Activated naive CD4-positive, alpha-beta T cell treated with anti-CD3 and anti-CD28 coated beads, Interleukin-2, amount 50 U/mL, for 24 hours (primary cell): ENCODE measurements around the gene TSC22D2.

Experiments used
- H3K27ac Mint-ChIP-seq: one replicate; pipeline ENCODE4 v1.8.0; 2021; ENCODE audit warnings: mild to moderate bottlenecking, mixed read lengths
- H3K27me3 Mint-ChIP-seq: one replicate; pipeline ENCODE4 v1.8.0; 2021; ENCODE audit warnings: mixed read lengths
- H3K36me3 Mint-ChIP-seq: one replicate; pipeline ENCODE4 v1.8.0; 2021; ENCODE audit warnings: mixed read lengths
- H3K4me1 Mint-ChIP-seq: one replicate; pipeline ENCODE4 v1.8.0; 2021; ENCODE audit warnings: mixed read lengths
- H3K4me3 Mint-ChIP-seq: one replicate; pipeline ENCODE4 v1.8.0; 2021; ENCODE audit warnings: mild to moderate bottlenecking, mixed read lengths
- H3K9me3 Mint-ChIP-seq: one replicate; pipeline ENCODE4 v1.8.0; 2021; ENCODE audit warnings: mixed read lengths

The TSC22D2 gene

GRCh38 chr3:150447631-150448465 is 39.8 kb downstream of the TSC22D2 start:
- Mint-ChIP-seq H3K27ac (no peak overlapping the region), H3K4me3 (no peak overlapping the region), H3K27me3 (no peaks in the 10 kb centered on the region)

GRCh38 chr3:150449169-150449721 is 41.1 kb downstream of the TSC22D2 start:
- Mint-ChIP-seq H3K4me1 (peaks cover 59% of the 10 kb centered on the region), H3K4me3 (no peak overlapping the region), H3K36me3 (peaks cover 8% of the 10 kb centered on the region), H3K9me3 (no peaks in the 10 kb centered on the region), H3K27me3 (no peaks in the 10 kb centered on the region), H3K27ac (peak overlapping the region; percentile 59)

More at GRCh38 chr3:150447631-150448465, 39.8 kb downstream of the TSC22D2 start:
- Mint-ChIP-seq H3K36me3 (peaks cover 11% of the 10 kb centered on the region), H3K9me3 (no peaks in the 10 kb centered on the region), H3K4me1 (peaks cover 67% of the 10 kb centered on the region)

- Mint-ChIP-seq H3K4me1 (peaks cover 58% of the 10 kb centered on the region), H3K4me3 (no peak overlapping the region), H3K27ac (peak overlapping the region; percentile 43), H3K36me3 (peaks cover 7% of the 10 kb centered on the region), H3K27me3 (no peaks in the 10 kb centered on the region), H3K9me3 (no peaks in the 10 kb centered on the region)
Measured at GRCh38 chr3:150450916-150451315, 42.8 kb downstream of the TSC22D2 start.

DNA sequence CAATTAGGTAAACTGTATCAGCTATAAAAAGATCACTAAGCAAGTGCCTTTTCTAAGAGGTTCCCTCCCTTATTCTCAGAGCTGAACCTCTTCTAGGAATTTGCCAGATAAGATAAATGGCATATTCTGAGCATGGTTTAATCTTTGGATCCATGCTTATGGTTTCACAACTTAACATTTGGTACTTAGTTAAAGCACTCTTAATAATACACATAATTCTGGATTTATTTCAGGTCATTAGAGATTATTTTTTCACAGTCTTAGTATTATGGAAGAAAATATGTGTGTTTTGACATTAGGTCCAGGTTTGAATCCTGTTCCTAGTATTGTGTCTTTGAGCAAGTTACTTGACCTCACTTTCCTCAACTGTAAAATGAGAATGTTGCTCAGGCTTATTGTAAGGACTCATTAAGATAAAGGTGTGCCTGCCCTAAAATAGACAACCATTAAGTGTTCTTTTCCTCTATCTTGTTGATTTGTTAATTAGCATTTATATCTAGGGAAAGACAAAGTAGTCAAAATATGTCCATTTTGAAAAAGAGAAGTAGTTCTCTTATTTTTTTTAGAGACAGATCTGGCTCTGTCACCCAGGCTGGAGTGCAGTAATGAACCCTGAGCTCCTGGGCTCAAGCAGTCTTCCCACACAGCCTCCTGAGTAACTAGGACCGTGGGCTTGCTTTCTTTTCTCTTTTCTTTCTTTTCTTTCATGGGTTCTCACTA is 43.4 kb downstream of the TSC22D2 start:
- Mint-ChIP-seq H3K9me3 (no peaks in the 10 kb centered on the region), H3K27ac (no peak overlapping the region), H3K36me3 (peaks cover 7% of the 10 kb centered on the region), H3K27me3 (no peaks in the 10 kb centered on the region), H3K4me3 (no peak overlapping the region), H3K4me1 (peaks cover 53% of the 10 kb centered on the region)

DNA sequence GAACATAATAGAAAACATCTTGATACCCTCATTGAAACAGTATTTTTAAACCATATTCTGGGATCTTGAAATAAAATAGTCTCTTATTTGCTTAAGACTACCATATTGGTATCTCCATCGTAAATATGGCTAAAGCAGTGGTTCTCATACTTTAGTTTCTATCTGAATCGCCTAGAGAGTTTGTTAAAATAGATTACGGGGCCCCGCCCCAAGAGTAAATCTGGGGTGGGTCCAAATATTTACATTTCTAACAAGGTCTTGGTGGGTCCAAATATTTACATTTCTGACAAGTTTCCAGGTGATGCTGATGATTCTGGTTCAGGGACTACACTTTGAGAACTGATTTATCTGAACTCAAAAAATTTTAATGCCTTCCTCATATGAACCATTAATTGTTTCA is 45.3 kb downstream of the TSC22D2 start:
- Mint-ChIP-seq H3K9me3 (no peaks in the 10 kb centered on the region), H3K4me1 (peaks cover 37% of the 10 kb centered on the region), H3K36me3 (peaks cover 11% of the 10 kb centered on the region), H3K27ac (no peak overlapping the region), H3K4me3 (no peak overlapping the region), H3K27me3 (no peaks in the 10 kb centered on the region)

DNA sequence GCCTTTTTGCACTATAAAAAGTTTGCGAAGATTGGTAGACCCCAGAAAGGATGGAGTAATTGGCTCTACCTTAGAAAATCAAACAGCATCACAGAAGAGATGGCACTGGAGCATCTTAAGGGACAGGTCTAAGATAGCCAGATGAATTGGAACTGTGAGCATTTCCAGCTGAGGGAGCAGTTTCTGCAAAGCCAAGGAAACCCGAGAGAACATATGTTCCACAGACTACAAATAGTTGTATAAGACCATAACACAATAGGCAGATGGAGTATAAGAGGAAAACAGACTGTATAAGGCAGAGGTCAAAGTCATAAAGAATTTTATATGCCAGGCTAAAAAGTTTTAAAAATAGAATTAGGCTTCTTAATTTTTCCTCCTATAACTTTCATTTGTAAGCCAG is 46.0 kb downstream of the TSC22D2 start:
- Mint-ChIP-seq H3K4me3 (no peak overlapping the region), H3K36me3 (peaks cover 13% of the 10 kb centered on the region), H3K9me3 (no peaks in the 10 kb centered on the region), H3K4me1 (peaks cover 30% of the 10 kb centered on the region), H3K27ac (no peak overlapping the region), H3K27me3 (no peaks in the 10 kb centered on the region)

GRCh38 chr3:150454622-150455021 is 46.5 kb downstream of the TSC22D2 start:
- no peak overlapping the region for H3K4me3 Mint-ChIP-seq
- no peaks in the 10 kb centered on the region for H3K9me3 Mint-ChIP-seq
- H3K4me1 Mint-ChIP-seq = peaks cover 25% of the 10 kb centered on the region
- H3K36me3 Mint-ChIP-seq = peaks cover 12% of the 10 kb centered on the region
- H3K27ac Mint-ChIP-seq = no peak overlapping the region
- H3K27me3 Mint-ChIP-seq = no peaks in the 10 kb centered on the region

DNA sequence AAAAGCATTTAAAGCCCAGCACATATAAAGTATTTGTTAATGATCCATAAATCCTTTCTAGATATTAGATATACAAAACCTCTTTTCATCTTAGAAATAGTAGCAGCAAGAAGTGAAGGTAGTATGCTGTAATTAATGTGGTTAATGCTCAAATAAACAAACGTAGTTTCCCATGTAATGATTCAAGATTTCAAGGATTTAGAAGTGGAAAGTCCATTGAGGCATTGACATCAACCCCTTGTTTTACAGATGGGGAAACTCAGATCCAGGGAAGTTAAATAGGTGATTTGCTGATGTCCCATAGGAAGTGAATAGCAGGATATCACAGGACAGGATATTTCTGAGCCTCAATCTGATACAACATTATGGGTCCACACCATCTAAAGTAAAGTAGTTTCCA is 47.2 kb downstream of the TSC22D2 start:
- Mint-ChIP-seq H3K27me3 (no peaks in the 10 kb centered on the region), H3K27ac (no peak overlapping the region), H3K36me3 (peaks cover 12% of the 10 kb centered on the region), H3K9me3 (no peaks in the 10 kb centered on the region), H3K4me1 (peaks cover 23% of the 10 kb centered on the region), H3K4me3 (no peak overlapping the region)

DNA sequence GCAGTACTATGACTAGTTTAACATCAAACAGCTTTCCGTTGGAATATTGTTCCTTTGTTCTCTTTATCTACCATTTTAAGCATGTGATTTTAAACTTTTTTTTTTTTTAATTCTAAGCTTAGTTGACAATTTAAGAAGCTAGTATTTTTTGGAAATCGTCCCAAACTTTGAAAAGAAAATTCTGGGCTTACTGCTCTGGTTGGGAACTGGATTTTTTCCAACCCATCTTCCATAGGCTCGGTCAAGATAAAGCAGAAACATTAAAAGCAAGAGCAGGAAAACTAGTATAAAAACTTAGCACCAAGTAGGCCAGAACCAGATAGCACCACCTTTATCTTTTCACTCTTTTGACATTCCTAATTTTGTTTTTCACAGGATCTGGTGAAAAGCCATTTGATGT is 49.9 kb downstream of the TSC22D2 start:
- no peak overlapping the region for H3K4me3 Mint-ChIP-seq
- H3K27me3 Mint-ChIP-seq = no peaks in the 10 kb centered on the region
- H3K4me1 Mint-ChIP-seq = peaks cover 8% of the 10 kb centered on the region
- H3K27ac Mint-ChIP-seq = no peak overlapping the region
- H3K9me3 Mint-ChIP-seq = no peaks in the 10 kb centered on the region
- H3K36me3 Mint-ChIP-seq = peaks cover 7% of the 10 kb centered on the region

GRCh38 chr3:150460484-150460883 is 52.4 kb downstream of the TSC22D2 start:
- H3K27ac Mint-ChIP-seq = peak overlapping the region; percentile 23
- peaks cover 7% of the 10 kb centered on the region for H3K36me3 Mint-ChIP-seq
- no peaks in the 10 kb centered on the region for H3K9me3 Mint-ChIP-seq
- no peaks in the 10 kb centered on the region for H3K27me3 Mint-ChIP-seq
- H3K4me1 Mint-ChIP-seq = no peaks in the 10 kb centered on the region
- H3K4me3 Mint-ChIP-seq = no peak overlapping the region

- no peaks in the 10 kb centered on the region for H3K27me3 Mint-ChIP-seq
- H3K4me3 Mint-ChIP-seq = no peak overlapping the region
- H3K4me1 Mint-ChIP-seq = no peaks in the 10 kb centered on the region
Measured at GRCh38 chr3:150461399-150461798, 53.3 kb downstream of the TSC22D2 start.

DNA sequence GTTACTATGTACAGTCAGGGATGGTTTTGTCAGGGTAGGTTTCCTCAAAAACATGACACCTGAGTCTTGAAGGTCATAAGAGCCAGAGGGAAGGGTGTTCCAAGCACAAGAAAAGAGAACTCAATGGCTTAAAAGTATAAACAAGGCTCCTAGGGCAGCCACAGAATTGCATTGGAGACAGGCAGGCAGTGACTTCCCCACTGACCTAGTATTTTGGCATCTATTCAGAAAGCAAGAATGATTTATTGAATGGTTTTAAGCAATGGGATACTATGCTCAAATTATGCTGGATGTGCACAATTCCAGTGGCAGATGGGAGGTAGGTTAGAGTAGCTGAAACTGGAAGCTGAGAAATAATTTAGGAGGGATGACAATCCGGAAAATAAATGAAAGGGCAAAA is 54.0 kb downstream of the TSC22D2 start:
- no peaks in the 10 kb centered on the region for H3K27me3 Mint-ChIP-seq
- no peaks in the 10 kb centered on the region for H3K9me3 Mint-ChIP-seq
- H3K4me3 Mint-ChIP-seq = no peak overlapping the region
- H3K36me3 Mint-ChIP-seq = peaks cover 14% of the 10 kb centered on the region
- H3K4me1 Mint-ChIP-seq = no peaks in the 10 kb centered on the region
- H3K27ac Mint-ChIP-seq = no peak overlapping the region

More at GRCh38 chr3:150461399-150461798, 53.3 kb downstream of the TSC22D2 start:
- Mint-ChIP-seq H3K36me3 (peaks cover 11% of the 10 kb centered on the region), H3K9me3 (no peaks in the 10 kb centered on the region), H3K27ac (no peak overlapping the region)

DNA sequence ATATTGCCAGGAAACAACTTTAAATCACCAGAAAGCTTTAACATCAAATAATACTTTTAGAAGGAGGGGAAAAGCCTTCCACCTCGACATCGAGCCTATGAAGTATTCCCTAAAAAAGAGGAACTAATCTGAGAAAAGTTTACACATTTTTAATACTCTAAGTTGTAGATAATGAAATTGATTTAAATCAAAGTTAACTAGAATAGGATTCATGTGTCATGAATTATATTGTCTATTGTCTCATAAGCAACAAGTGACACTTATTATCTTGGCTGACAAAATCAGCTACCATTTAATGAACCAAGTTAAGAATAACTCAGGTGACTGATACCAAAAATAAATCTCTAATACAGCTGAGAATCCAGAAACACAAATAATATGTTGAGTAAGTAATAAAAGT is 56.6 kb downstream of the TSC22D2 start:
- Mint-ChIP-seq H3K4me3 (no peak overlapping the region), H3K36me3 (peaks cover 9% of the 10 kb centered on the region), H3K27ac (no peak overlapping the region)

GRCh38 chr3:150467381-150467780 is 59.3 kb downstream of the TSC22D2 start:
- Mint-ChIP-seq H3K27ac (no peak overlapping the region), H3K36me3 (peaks cover 9% of the 10 kb centered on the region), H3K27me3 (no peaks in the 10 kb centered on the region), H3K4me1 (no peaks in the 10 kb centered on the region), H3K9me3 (no peaks in the 10 kb centered on the region), H3K4me3 (no peak overlapping the region)

More for the DNA sequence above, 56.6 kb downstream of the TSC22D2 start:
- H3K4me1 Mint-ChIP-seq = no peaks in the 10 kb centered on the region
- no peaks in the 10 kb centered on the region for H3K27me3 Mint-ChIP-seq
- H3K9me3 Mint-ChIP-seq = no peaks in the 10 kb centered on the region

DNA sequence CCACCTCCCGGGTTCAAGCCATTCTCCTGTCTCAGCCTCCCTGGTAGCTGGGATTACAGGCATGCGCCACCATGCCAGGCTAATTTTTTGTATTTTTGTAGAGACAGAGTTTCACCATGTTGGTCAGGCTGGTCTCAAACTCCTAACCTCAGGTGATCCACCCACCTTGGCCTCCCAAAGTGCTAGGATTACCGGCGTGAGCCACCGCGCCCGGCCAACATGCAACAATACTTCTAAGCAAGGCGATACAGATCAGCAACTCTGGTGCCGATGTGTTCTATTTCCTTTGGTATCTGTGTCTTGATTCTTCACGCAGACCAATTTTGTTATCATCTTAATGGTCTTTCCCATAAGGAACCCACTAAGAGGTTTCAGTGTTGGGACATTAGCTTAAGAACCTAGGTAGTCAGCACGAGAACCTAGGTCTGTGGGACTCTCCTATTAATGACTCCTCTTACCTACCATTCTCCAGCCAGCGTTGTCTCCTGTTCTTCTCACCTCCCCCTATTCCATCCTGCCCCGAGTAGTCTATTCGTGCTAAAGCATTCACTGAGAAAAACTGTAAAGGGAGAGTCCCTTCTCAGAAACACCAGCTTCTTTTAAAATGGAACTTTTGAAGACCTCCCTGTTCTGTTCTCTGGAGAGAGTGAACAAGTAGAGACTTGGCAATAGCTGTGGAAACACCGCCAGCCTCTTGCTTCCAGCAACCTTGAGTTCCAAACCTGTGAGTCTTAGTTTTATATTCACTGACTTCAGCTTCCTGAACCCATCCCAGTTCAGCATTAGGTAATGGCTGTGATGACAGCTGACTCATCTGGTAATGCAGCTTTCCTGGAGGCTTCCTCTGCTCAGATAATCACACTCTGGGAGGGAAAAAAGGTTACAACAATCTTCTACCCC is 61.2 kb downstream of the TSC22D2 start:
- Mint-ChIP-seq H3K27me3 (no peaks in the 10 kb centered on the region), H3K4me1 (no peaks in the 10 kb centered on the region), H3K36me3 (peaks cover 13% of the 10 kb centered on the region), H3K4me3 (no peak overlapping the region), H3K9me3 (no peaks in the 10 kb centered on the region), H3K27ac (no peak overlapping the region)
